HUDEP-2 (cell line): Measurements from ENCODE around the gene E2F4.

Experiments
- DNase-seq, 76 experiments: peaks; one replicate each; lab custom pipeline; 2025; ENCODE audit not compliant: unreplicated experiment in 76 of 76; lab: John Stamatoyannopoulos, UW

The E2F4 gene

GRCh38 chr16:67190041-67190440, 1.9 kb upstream of the E2F4 start, which contains the start of gene EXOC3L1:
EXOC3L1 (minus strand) TSS chr16:67190136; CDS start chr16:67189676, 460 bp downstream.
- DNase-seq, result no peak

- DNase-seq, result peak in 44 of 76 experiments; percentile 13 to 68 (median 32)
Observed at GRCh38 chr16:67190448-67191399, 1.2 kb upstream of the E2F4 start.

GRCh38 chr16:67191411-67191994, 452 bp upstream of the E2F4 start:
- no peak for DNase-seq

GRCh38 chr16:67192781-67193361, 916 bp downstream of the E2F4 start:
- peak in 11 of 76 experiments; percentile 11 to 54 (median 26) for DNase-seq

- no peak for DNase-seq
Observed at GRCh38 chr16:67193536-67193935, 1.6 kb downstream of the E2F4 start.

- peak in 73 of 76 experiments; percentile 22 to 89 (median 72) for DNase-seq
Observed at GRCh38 chr16:67194260-67194659, 2.3 kb downstream of the E2F4 start.

- DNase-seq, result no peak
Observed at GRCh38 chr16:67195676-67196075, 3.7 kb downstream of the E2F4 start.

- no peak for DNase-seq
Observed at GRCh38 chr16:67196881-67197280, 4.9 kb downstream of the E2F4 start.

GRCh38 chr16:67197704-67198103, 5.7 kb downstream of the E2F4 start:
- no peak for DNase-seq

- DNase-seq, result peak in 66 of 76 experiments; percentile 19 to 82 (median 56)
Observed at GRCh38 chr16:67198238-67198734, 6.3 kb downstream of the E2F4 start.

- no peak for DNase-seq
Observed at GRCh38 chr16:67199011-67199807, 7.3 kb downstream of the E2F4 start, which contains the start of gene ELMO3. ELMO3 (plus strand) TSS chr16:67199131; CDS start chr16:67199327, 196 bp downstream.

GRCh38 chr16:67199808-67200198, 7.8 kb downstream of the E2F4 start:
- DNase-seq, result no peak

- DNase-seq, result no peak
Observed at GRCh38 chr16:67200491-67200890, 8.5 kb downstream of the E2F4 start.

- DNase-seq, result no peak
Observed at GRCh38 chr16:67201411-67202345, 9.7 kb downstream of the E2F4 start.

GRCh38 chr16:67202426-67202825, 10.5 kb downstream of the E2F4 start:
- no peak for DNase-seq

GRCh38 chr16:67202956-67203493, 11.1 kb downstream of the E2F4 start:
- no peak for DNase-seq

- DNase-seq, result no peak
Observed at GRCh38 chr16:67204076-67204475, 12.1 kb downstream of the E2F4 start.

- DNase-seq, result peak in 1 of 76 experiments; percentile 15
Observed at GRCh38 chr16:67206129-67206837, 14.3 kb downstream of the E2F4 start.
